Spleen (tissue), 11 donors: ENCODE results near the gene TRABD2B. TPM values are rescaled to one million over a fixed set of nuclear protein-coding genes. Genes with fewer than 3 reads are reported as not detected.

Experiments used
- DNase-seq: peaks from one replicate; pipeline ENCODE4 v3.0.0-alpha.2; 2020
- H3K27ac ChIP-seq, 8 donors: fragments of 200-600 bp; sonication (generic) in 7 of 8; 1 replicate in 4 of 8; 2 replicates in 4 of 8; pipeline versions ENCODE4 v1.5.0 to v1.8.0; 2016 to 2021; ENCODE audit warnings: inconsistent platforms in 4 of 8, mild to moderate bottlenecking in 4 of 8, moderate library complexity in 1 of 8
- H3K27me3 ChIP-seq, 7 donors: fragments of 200-600 bp; sonication (generic) in 6 of 7; replicated peaks in 1 of 7; 1 replicate in 4 of 7; 2 replicates in 3 of 7; pipeline versions ENCODE4 v1.5.0 to v1.8.0; 2016 to 2021; ENCODE audit warnings: inconsistent platforms in 3 of 7, mild to moderate bottlenecking in 1 of 7
- H3K36me3 ChIP-seq, 6 donors: fragments of 200-600 bp; sonication (generic) in 5 of 6; 1 replicate in 4 of 6; 2 replicates in 2 of 6; pipeline versions ENCODE4 v1.5.0 to v1.8.0; 2016 to 2021; ENCODE audit warnings: inconsistent platforms in 2 of 6
- H3K4me1 ChIP-seq, 6 donors: fragments of 200-600 bp; sonication (generic) in 5 of 6; 1 replicate in 3 of 6; 2 replicates in 3 of 6; pipeline versions ENCODE4 v1.5.0 to v1.8.0; 2016 to 2021; ENCODE audit warnings: inconsistent platforms in 3 of 6
- H3K4me3 ChIP-seq, 8 donors: fragments of 200-600 bp; sonication (generic) in 7 of 8; 1 replicate in 4 of 8; 2 replicates in 4 of 8; pipeline versions ENCODE4 v1.5.0 to v1.8.0; 2016 to 2021; ENCODE audit warnings: inconsistent platforms in 4 of 8, mild to moderate bottlenecking in 4 of 8, moderate library complexity in 2 of 8
- H3K9me3 ChIP-seq, 8 donors: fragments of 200-600 bp; sonication (generic) in 7 of 8; 1 replicate in 4 of 8; 2 replicates in 4 of 8; pipeline versions ENCODE4 v1.5.0 to v1.8.0; 2016 to 2021; ENCODE audit warnings: inconsistent platforms in 4 of 8
- POLR2A ChIP-seq, 3 donors: fragments of 450-650 bp; IDR thresholded peaks; one replicate each; pipeline ENCODE4 v1.5.1; 2017; ENCODE audit warnings: antibody characterized with exemption in 3 of 3, mild to moderate bottlenecking in 1 of 3
- POLR2AphosphoS5 ChIP-seq, 3 donors: sonication (generic); formaldehyde crosslinking; IDR thresholded peaks; one replicate each; pipeline ENCODE4 v1.5.1; 2017; ENCODE audit warnings: antibody characterized with exemption in 3 of 3
- WGBS, 5 donors: extraction: QIAGEN DNeasy Blood & Tissue Kit in 3 of 5; methylation state at CpG; one replicate each; pipeline versions ENCODE4 v1.1.5 to v1.1.7; 2013 to 2018; 5-methylcytosine and 5-hydroxymethylcytosine counted together
- intact Hi-C: fragments of 100-400 bp; cut with DNase I; formaldehyde crosslinking; loops from one replicate; pipeline ENCODE4 v1.15.0; 2023; ENCODE audit warnings: low total_unique reads
- polyA plus RNA-seq, 3 donors: library from polyadenylated mRNA; stranded (reverse); fragments of 200-250 nt; gene quantifications; one replicate each; pipeline ENCODE4 v1.2.1, GENCODE V29; 2013
- total RNA-seq, 7 donors: library from RNA; depleted of rRNA in 3 of 7; stranded (reverse); fragments of >200 nt in 3 of 7; fragmentation: NEBNext Ultra II Directional in 4 of 7; extraction: Animal tissue kit (Norgen Biotek cat#: 25700) in 4 of 7; gene quantifications; one replicate each; pipeline versions ENCODE4 v1.1.0 to v1.2.1, GENCODE V29; 2016 to 2021
- TF ChIP-seq, protein P1 (sequence below), 11 experiments: fragments of 200-600 bp in 7 of 11; fragments of 450-650 bp in 4 of 11; sonication (generic) in 4 of 11; IDR thresholded peaks in 8 of 11; conservative IDR thresholded peaks in 3 of 11; 1 replicate in 7 of 11; 2 replicates in 4 of 11; pipeline versions ENCODE4 v1.4.0 to v1.8.0; 2016 to 2021; ENCODE audit warnings: antibody characterized with exemption in 11 of 11, inconsistent platforms in 4 of 11, mild to moderate bottlenecking in 1 of 11
- donor health status: healthy with polysubstance abuse.
- donor health status: DM: no; HTN: no; CAD: no; lungs with moderate emphysema.
- donor health status: DM: no; HTN: no; CAD: no.
- donor health status: Bipolar disorder and iron deficiency.
- donor health status: healthy.
- donor health status: DM: no; HTN: no; CAD: no.
- donor health status: DM: yes; HTN: yes; CAD: no.

Gene TRABD2B
- total and polyA plus RNA-seq, 10 donors, result 0.11 to 3.5 (median 0.64) TPM

DNA sequence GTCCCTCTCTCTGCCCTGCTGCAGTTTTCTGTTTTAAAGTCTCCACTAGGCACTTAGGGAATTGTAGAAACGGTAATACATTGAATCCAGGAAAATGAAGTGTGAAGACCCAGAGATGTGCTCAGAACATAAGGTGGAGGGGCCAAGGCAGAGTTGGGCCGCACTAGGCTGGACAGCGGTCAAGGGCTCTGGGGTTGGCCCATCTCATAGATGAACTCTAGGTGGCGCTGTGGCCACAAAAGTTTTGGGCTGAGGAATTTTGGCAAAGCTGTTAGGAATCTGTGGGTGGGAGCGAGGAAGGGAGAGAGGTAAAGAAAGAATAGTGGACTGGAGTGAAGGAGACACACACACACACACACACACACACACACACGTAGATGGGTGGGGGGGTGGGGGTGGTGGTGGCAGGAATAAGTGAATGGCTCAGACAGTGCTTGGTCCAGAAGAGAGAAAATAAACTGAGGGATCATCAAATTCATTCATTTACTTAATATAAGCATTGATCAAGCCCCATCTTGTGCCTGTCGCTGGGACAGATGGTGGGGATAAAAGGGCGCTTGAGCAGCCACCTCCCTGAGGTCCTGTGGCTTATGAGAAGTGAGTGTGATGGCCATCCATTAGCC lies 258.5 kb downstream of the TRABD2B start:
- intact Hi-C loops, result loop anchor here (10.0 kb wide), 1 partner anchor 326 kb away; no protein-coding TSS in a partner anchor
- Histone ChIP-seq H3K4me3 (no peak overlapping the region), H3K4me1 (no peaks in the 10 kb centered on the region), H3K36me3 (no peaks in the 10 kb centered on the region), H3K27me3 (peaks cover 0 to 59% (median 2%) of the 10 kb centered on the region in 7 donors), H3K27ac (no peak overlapping the region), H3K9me3 (peaks cover 0 to 18% (median 7%) of the 10 kb centered on the region in 8 donors)
- 29 to 36% (median 34%) methylated on average over 8 of the region's 8 CpGs for WGBS, 5 donors
- TF ChIP-seq, protein P1, sequence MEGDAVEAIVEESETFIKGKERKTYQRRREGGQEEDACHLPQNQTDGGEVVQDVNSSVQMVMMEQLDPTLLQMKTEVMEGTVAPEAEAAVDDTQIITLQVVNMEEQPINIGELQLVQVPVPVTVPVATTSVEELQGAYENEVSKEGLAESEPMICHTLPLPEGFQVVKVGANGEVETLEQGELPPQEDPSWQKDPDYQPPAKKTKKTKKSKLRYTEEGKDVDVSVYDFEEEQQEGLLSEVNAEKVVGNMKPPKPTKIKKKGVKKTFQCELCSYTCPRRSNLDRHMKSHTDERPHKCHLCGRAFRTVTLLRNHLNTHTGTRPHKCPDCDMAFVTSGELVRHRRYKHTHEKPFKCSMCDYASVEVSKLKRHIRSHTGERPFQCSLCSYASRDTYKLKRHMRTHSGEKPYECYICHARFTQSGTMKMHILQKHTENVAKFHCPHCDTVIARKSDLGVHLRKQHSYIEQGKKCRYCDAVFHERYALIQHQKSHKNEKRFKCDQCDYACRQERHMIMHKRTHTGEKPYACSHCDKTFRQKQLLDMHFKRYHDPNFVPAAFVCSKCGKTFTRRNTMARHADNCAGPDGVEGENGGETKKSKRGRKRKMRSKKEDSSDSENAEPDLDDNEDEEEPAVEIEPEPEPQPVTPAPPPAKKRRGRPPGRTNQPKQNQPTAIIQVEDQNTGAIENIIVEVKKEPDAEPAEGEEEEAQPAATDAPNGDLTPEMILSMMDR (IDR thresholded peaks at IDR 0.05 in 8 of 11, conservative IDR thresholded peaks at IDR 0.05 in 3 of 11), result peak in 9 of 11 experiments; percentile 20 to 74 (median 59)
- TF ChIP-seq POLR2AphosphoS5 (IDR thresholded peaks at IDR 0.05) (no peak), POLR2A (IDR thresholded peaks at IDR 0.05) (no peak)
- DNase-seq, result no peak

DNA sequence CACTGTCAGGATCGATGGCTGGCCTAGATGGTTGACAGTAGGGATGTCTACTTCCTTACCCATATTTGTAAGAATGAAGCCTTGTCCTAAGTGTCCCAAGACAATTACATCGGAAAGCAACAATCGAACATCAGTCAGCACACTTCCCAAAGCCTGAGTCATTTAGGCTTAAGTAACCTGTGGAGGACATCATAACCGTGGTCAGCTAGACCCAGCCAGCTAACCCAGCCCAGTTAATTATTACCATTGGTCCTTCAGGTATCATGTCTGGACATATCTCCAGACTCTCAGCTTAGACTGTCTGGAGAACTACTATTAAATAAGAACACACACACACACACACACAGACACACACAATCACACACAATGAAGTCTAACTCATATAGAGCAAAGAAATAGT lies 264.7 kb downstream of the TRABD2B start:
- intact Hi-C loops, result loop anchor here (10.0 kb wide), 1 partner anchor 332 kb away; no protein-coding TSS in a partner anchor

DNA sequence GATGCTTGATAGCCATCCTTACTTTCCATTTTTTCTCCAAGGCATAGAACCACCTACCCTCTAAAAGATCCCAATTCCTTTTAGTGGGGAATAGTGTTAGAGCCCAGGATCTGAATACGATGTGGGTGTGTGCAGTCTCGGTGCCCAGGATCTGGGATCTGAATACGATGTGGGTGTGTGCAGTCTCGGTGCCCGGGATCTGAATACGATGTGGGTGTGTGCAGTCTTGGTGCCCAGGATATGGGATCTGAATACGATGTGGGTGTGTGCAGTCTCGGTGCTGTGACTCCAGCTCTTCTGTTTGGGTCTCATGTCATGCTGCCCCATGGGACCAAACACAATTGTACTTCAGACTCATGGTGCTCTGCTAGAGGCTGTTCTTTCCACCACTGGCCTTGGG lies 265.5 kb downstream of the TRABD2B start:
- Histone ChIP-seq H3K36me3 (no peaks in the 10 kb centered on the region), H3K27me3 (peaks cover 0 to 52% (median 0%) of the 10 kb centered on the region in 7 donors), H3K27ac (no peak overlapping the region), H3K4me1 (no peaks in the 10 kb centered on the region), H3K9me3 (no peaks in the 10 kb centered on the region), H3K4me3 (no peak overlapping the region)
- TF ChIP-seq, protein P1 (IDR thresholded peaks at IDR 0.05 in 8 of 11, conservative IDR thresholded peaks at IDR 0.05 in 3 of 11), result no peak
- TF ChIP-seq POLR2AphosphoS5 (IDR thresholded peaks at IDR 0.05) (no peak), POLR2A (IDR thresholded peaks at IDR 0.05) (no peak)
- 82 to 92% (median 87%) methylated on average over 8 of the region's 8 CpGs for WGBS, 5 donors
- intact Hi-C loops, result loop anchor here (10.0 kb wide), 1 partner anchor 333 kb away; no protein-coding TSS in a partner anchor
- no peak for DNase-seq

More for the DNA sequence above, 264.7 kb downstream of the TRABD2B start:
- DNase-seq, result no peak
- 76 to 87% (median 85%) methylated on average over 4 of the region's 4 CpGs for WGBS, 5 donors
- Histone ChIP-seq H3K4me1 (no peaks in the 10 kb centered on the region), H3K36me3 (no peaks in the 10 kb centered on the region), H3K4me3 (no peak overlapping the region), H3K9me3 (no peaks in the 10 kb centered on the region), H3K27ac (no peak overlapping the region), H3K27me3 (peaks cover 0 to 52% (median 0%) of the 10 kb centered on the region in 7 donors)
- TF ChIP-seq, protein P1 (IDR thresholded peaks at IDR 0.05 in 8 of 11, conservative IDR thresholded peaks at IDR 0.05 in 3 of 11), result no peak
- TF ChIP-seq POLR2AphosphoS5 (IDR thresholded peaks at IDR 0.05), result no peak
- TF ChIP-seq POLR2A (IDR thresholded peaks at IDR 0.05), result no peak

DNA sequence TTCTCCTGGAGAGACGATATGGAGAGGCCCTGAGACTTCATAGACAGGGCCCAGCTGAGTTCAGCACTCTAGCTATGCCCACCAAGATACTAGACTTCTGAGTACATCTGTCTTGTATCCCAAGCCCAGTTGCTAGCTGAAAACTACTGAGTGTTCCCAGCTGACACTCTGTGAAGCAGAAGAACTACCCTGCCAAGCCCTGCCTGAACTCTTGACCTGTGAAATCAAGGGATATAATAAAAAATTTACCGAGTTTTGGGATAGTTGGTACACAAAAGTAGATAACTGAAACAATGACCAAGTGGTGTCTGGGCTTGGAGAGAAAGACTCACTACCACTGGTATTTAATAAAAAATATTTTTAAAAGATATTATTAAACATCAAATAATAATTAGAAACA lies 267.5 kb downstream of the TRABD2B start:
- intact Hi-C loops, result loop anchor here (10.0 kb wide), 1 partner anchor 335 kb away; no protein-coding TSS in a partner anchor
- WGBS, 5 donors, result 73 to 89% (median 79%) methylated on average over 2 of the region's 2 CpGs
- H3K4me1 ChIP-seq, result peaks cover 3 to 18% (median 15%) of the 10 kb centered on the region in 6 donors
- no peak overlapping the region for H3K4me3 ChIP-seq
- no peak overlapping the region for H3K27ac ChIP-seq
- no peak for DNase-seq
- peaks cover under 1 to 57% (median 13%) of the 10 kb centered on the region in 7 donors for H3K27me3 ChIP-seq
- H3K36me3 ChIP-seq, result no peaks in the 10 kb centered on the region
- no peaks in the 10 kb centered on the region for H3K9me3 ChIP-seq
- no peak for TF ChIP-seq POLR2A (IDR thresholded peaks at IDR 0.05)
- TF ChIP-seq, protein P1 (IDR thresholded peaks at IDR 0.05 in 8 of 11, conservative IDR thresholded peaks at IDR 0.05 in 3 of 11), result no peak
- no peak for TF ChIP-seq POLR2AphosphoS5 (IDR thresholded peaks at IDR 0.05)
